Subcutaneous adipose tissue (tissue), 4 donors: ENCODE data around the gene ZNF358. TPM values are rescaled to one million over a fixed set of nuclear protein-coding genes. Genes with fewer than 3 reads are reported as not detected.

ENCODE experiments used
- CTCF ChIP-seq: fragments of 450-650 bp; IDR thresholded peaks from one replicate; pipeline ENCODE4 v1.5.1; 2016; ENCODE audit warnings: low read depth, mild to moderate bottlenecking, control low read depth, antibody characterized with exemption, moderate library complexity
- total RNA-seq, 4 donors: library from RNA; depleted of rRNA; stranded (reverse); fragments of >200 nt; gene quantifications; one replicate each; pipeline ENCODE4 v1.1.0, GENCODE V29; 2016

The ZNF358 gene
- total RNA-seq, 4 donors from 2014 or later = 39.8 to 88.7 (median 46.7) TPM

DNA sequence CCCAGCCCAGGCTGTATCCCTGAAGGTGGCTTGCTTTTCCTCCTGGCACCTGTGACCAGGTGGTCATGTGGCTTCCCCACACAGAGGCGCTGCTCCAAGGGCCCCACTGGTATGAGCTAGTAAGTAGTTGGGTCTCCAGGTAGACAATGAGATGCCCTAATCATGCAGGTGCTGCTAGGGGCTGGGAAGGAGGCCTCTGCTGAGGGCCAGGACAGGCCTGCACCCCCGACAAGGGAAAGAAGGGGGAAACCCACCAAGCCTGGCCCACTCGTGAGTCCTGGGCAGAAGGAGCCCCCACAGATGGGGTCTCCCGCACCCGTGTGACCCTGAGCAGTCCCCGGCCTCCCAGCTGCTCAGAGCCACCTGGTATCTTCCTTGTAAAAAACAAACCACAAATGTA lies 40.2 kb upstream of the ZNF358 start:
- TF ChIP-seq CTCF = no peak

DNA sequence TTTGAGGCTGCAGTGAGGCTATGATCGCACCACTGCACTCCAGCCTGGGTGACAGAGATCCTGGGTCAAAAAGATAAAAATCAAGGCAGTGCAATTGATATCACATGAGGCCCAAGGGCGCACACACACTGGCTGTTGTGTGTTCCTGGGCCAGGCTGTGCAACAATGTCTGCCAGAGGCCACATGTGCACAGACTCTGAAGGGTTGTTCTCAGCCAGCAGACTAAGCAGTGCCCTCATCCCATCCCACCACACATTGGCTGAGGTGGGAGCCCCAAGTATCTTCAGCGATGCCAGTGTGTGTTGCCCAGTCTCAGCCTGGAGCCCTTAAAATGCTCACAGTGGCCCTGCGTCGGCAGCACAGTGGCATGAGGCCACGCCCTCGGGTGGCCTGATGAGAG lies 39.7 kb upstream of the ZNF358 start:
- TF ChIP-seq CTCF = no peak

DNA sequence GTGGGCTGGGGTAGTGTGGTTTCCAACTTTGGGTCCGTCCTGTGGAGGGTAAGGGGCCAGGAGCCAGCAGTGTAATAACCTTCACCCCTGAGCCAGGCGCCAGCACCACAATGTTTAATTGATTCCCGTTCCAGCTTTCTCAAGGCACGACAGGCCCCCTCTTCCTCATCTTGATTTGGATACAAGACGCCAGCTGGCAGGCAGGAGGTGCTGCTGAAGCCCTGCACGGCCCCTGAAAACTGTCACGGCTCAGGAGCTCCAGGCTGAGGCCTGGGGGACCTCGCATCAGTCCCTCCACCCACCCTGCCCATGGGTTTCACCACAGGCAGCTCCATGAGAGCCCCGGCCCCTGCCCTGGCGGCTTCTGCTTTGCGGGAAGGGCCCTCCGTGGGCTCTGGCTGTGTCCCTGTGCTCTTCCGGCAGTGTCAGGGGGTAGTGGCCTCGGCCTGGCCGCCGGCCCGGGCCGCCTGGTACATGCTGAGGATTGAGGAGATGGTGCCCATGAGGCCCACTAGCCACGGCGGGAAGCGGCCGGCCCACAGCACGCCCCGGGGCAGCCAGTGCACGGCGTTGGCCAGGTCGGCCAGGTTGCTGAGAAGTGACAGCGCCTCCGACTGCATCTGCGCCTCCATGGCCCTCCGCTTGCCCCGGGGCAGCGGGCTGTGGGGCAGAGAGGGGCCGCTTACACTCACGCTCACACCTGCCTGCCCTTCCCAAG lies 39.0 kb upstream of the ZNF358 start:
- TF ChIP-seq CTCF = no peak

GRCh38 chr19:7477758-7478157 lies 38.1 kb upstream of the ZNF358 start:
- no peak for TF ChIP-seq CTCF

DNA sequence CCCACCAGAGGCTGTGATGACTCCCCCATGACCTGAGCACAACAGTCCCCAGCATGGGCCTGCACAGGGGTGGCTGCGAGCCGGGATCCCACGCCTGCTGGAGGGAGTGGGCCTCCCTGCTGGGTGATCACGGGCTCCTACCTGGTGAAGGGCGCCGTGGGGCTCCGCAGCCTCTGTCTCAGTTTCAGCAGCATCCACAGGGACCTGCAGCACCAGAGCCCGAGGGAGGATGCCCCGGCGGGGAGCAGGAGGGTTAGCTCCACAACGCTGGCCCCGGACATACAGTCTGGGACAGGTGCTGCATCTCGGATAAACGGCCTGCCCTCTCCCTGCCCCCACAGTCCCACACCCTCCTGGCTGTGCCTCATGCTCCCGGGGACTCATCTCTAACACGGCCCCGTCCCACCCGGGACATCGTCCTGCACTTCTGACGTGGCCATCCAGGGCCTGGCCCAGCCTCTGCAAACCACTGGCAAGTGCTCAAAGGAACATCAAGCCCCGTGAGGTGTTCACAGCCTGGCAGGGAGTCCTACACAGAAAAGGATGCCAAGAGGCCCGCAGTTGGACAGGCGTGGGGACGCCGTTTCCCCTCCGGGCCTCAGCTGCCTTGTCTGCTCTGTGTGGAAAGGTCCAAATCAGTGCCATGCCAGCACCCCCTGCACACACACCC lies 37.6 kb upstream of the ZNF358 start:
- TF ChIP-seq CTCF = no peak

DNA sequence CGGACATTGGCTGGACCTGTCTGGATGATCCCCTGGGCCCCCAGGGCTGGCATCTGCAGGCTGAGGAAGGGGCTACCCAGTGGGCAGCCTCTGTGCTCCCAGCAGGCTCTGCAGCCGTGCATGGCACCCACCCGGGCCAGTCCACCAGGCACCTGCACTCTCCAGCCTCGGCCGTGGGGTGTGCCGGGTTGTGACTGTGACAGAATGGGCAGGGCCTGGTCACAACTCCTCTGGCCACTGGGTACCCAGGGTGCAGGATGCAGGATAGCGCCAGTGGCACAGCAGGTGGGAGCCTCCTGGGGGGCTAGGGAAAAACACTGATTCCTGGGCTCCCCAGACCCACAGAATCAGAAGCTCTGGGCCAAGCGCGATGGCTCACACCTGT lies 37.1 kb upstream of the ZNF358 start:
- TF ChIP-seq CTCF = no peak

- TF ChIP-seq CTCF = no peak
Observed at GRCh38 chr19:7480222-7480969, 35.5 kb upstream of the ZNF358 start.
